Mucosa of stomach (tissue), 1 donor: ENCODE results near the gene SPECC1.
"Not testable (repeated sequence)": the region's sequence is repeated elsewhere in the genome, so short reads cannot be mapped to it uniquely, and the experiment has no call there.

Experiments used
- H3K27me3 ChIP-seq: one replicate; pipeline ENCODE4 v1.7.0; 2013; ENCODE audit warnings: mild to moderate bottlenecking, low read length; ENCODE audit not compliant: control insufficient read depth, insufficient read depth
- H3K36me3 ChIP-seq: one replicate; pipeline ENCODE4 v1.7.0; 2013; ENCODE audit warnings: low read length; ENCODE audit not compliant: control insufficient read depth, insufficient read depth
- H3K4me1 ChIP-seq: one replicate; pipeline ENCODE4 v1.7.0; 2013; ENCODE audit warnings: mild to moderate bottlenecking, low read length; ENCODE audit not compliant: control insufficient read depth, insufficient read depth
- H3K4me3 ChIP-seq: one replicate; pipeline ENCODE4 v1.7.0; 2013; ENCODE audit warnings: low read length
- H3K9ac ChIP-seq: one replicate; pipeline ENCODE4 v1.7.0; 2013; ENCODE audit warnings: mild to moderate bottlenecking, low read length, moderate library complexity
- H3K9me3 ChIP-seq: one replicate; pipeline ENCODE4 v1.7.0; 2013; ENCODE audit warnings: mild to moderate bottlenecking, low read length, moderate library complexity; ENCODE audit not compliant: control insufficient read depth
- donor health status: Pancreatic carcinoma.

SPECC1 gene

DNA sequence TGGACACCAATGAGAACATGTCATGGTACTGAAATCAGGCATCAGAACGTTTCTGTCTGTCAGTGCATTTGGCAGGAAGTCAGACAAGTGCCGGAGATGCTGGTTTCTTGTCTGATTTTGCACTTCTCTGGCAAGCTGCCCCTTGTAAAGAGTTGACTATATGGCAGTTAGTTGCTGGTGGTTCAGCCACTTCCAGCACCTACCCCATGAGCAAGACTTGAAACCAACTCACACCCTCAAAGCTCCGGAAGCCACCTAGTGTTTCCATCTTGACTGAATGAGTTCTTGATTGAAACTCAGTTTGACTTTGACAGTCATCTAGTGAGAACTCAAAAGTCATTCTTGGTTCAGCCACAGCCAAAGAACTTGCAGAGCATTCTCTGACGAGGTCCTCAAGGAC, 225.1 kb downstream of the SPECC1 start:
- H3K9me3 ChIP-seq: no peaks in the 10 kb centered on the region
- no peaks in the 10 kb centered on the region for H3K4me1 ChIP-seq
- H3K36me3 ChIP-seq: no peaks in the 10 kb centered on the region
- no peak overlapping the region for H3K9ac ChIP-seq
- H3K27me3 ChIP-seq: no peaks in the 10 kb centered on the region
- H3K4me3 ChIP-seq: no peak overlapping the region

DNA sequence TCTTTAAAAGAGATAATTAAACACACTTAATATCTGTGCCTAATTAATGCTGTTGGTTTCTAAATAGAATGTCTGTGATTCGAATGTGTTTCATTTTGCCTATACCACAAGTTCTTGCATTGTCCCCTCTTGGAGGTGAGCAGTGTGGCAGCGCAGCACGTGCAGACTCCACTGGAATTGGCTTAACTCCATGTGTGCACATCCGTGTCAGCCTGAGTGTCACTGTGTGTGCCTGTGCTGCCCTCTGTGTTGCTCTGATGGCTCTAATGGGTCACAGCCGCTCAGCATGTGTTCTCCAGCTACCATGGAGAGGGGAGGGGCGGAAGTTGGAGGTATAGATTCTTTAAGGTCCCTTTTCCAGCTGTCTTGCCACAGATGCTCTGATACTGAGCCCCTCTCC, 226.6 kb downstream of the SPECC1 start:
- no peak overlapping the region for H3K9ac ChIP-seq
- no peaks in the 10 kb centered on the region for H3K4me1 ChIP-seq
- H3K27me3 ChIP-seq: no peaks in the 10 kb centered on the region
- H3K9me3 ChIP-seq: no peaks in the 10 kb centered on the region
- no peak overlapping the region for H3K4me3 ChIP-seq
- H3K36me3 ChIP-seq: no peaks in the 10 kb centered on the region

DNA sequence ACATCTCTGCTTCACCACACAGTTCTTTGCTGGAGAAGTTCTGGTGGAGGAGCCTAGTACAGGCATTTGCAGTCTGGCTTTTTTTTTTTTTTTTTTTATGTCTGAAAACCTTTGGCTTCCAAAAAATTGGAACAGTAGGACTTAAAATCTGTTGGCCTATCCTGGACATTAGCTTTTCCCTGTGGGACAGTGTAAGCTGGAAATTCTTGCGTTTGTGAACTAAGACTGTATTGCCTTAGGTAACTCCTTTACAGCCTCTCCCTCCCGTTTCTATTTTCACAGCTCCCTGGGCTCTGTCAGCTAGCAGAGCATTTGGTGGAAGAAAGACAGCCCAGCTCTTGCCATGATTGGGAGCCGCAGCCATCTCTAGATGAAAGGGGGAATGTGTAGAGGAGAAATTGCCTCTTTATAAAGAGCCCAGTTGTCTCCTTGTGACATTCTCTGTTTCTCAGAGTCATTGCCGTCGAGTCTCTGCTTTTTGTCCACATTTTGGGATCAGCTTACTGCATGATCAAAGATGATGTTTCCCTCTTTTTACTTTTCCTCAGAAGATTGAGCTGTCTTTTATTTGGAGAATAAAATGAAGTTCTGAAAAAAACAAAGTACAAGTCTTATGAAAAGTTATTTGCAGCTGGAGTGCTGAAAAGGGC, 227.5 kb downstream of the SPECC1 start:
- Histone ChIP-seq H3K4me3 (no peak overlapping the region), H3K36me3 (no peaks in the 10 kb centered on the region), H3K9ac (no peak overlapping the region), H3K9me3 (no peaks in the 10 kb centered on the region), H3K27me3 (no peaks in the 10 kb centered on the region), H3K4me1 (peaks cover 1% of the 10 kb centered on the region)

DNA sequence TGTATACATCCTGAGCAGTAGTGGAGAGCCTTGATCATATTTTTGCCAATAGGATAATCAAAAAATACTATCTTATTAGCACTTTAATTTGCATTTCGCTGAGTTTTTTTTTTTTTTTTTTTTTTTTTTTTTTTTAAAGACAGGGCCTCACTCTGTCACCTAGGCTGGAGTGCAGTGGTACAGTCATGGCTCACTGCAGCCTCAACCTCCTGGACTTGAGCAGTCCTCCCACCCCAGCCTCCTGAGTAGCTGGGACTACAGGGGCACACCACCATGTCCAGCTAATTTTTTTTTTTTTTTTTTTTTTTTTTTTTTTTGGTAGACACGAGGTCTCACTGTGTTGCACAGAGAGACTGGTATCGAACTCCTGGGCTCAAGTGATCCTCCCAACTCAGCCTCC, 230.6 kb downstream of the SPECC1 start:
- H3K27me3 ChIP-seq: not testable (repeated sequence)

DNA sequence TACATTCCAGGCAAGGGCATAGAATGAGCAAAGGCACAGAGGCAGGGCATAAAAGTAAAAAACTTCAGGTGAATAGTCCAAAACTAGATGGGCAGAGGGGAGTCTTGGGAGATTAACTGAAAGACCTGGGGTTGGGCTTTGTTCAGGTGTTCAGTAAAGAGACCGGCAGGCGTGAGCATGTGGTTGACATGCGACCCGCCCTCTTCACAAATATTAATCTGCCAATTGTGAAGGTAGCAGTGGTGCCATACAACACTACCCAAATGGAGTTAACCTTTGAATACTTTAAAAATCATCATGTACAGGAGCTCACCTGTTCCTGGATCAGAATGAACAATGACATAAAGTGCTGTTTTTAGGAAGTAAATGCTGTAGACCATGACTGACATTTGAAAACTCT, 232.7 kb downstream of the SPECC1 start:
- Histone ChIP-seq H3K36me3 (no peaks in the 10 kb centered on the region), H3K9ac (no peak overlapping the region), H3K9me3 (no peaks in the 10 kb centered on the region), H3K4me3 (no peak overlapping the region), H3K27me3 (no peaks in the 10 kb centered on the region), H3K4me1 (peaks cover 7% of the 10 kb centered on the region)

More for the DNA sequence above, 230.6 kb downstream of the SPECC1 start:
- H3K4me1 ChIP-seq, H3K9ac ChIP-seq, H3K36me3 ChIP-seq, H3K4me3 ChIP-seq, H3K9me3 ChIP-seq: not testable (repeated sequence)

DNA sequence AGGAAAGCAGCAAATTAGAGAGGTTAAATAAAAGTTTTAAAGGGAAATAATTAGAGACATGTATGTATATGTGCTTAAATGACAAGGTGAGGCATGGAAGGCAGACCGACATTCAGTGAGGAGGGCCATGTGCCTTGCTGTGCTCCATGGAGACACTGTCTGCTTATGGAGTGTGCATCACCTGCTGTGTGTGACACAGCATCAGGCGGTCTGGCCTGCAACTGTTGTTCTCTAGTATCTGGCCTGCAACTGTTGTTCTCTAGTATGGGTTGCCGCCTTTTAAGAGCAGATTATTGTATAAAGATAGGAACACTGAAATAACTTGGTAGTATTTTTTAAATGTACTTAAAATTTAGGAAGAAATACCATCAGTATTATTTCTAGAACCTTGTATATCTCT, 233.1 kb downstream of the SPECC1 start:
- no peaks in the 10 kb centered on the region for H3K9me3 ChIP-seq
- H3K36me3 ChIP-seq: no peaks in the 10 kb centered on the region
- peaks cover 7% of the 10 kb centered on the region for H3K4me1 ChIP-seq
- no peaks in the 10 kb centered on the region for H3K27me3 ChIP-seq
- no peak overlapping the region for H3K9ac ChIP-seq
- no peak overlapping the region for H3K4me3 ChIP-seq

DNA sequence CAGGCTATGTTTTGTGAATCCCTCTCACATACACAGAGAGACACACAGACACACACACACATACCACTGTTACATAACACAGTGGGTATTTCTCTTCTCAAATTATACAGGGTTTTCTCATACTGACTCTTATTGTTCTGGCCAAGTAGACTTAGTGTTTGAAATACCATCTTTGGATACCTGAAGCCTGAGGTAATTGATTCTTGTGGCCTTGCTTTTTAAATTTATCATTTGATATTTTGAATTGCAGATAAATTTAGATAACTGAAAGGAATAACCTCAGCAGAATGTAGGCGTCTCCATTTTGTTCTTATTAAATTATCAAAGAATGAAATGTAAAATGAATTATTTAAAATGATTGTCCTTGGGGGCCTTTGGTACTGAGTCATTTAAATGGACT, 234.4 kb downstream of the SPECC1 start:
- Histone ChIP-seq H3K4me1 (peaks cover 7% of the 10 kb centered on the region), H3K36me3 (no peaks in the 10 kb centered on the region), H3K9me3 (no peaks in the 10 kb centered on the region), H3K4me3 (no peak overlapping the region), H3K27me3 (no peaks in the 10 kb centered on the region), H3K9ac (no peak overlapping the region)

DNA sequence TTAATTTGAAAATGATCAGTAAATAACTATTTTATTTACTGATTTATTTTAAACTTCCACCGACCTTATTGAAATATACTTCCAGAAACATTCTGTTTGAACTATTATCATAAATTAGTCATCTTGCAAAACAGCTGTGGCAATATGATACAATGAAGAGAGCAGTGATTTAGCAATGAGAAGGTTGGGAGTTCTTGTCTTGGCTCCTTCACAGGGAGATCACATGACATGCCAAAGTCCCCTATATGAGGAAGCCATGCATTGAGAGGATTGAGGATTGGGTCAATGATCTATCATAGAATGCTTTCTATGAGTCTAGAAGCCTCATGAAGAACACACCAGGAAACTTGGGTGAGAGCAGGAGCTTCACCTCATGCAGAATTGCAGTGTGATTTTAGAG, 235.5 kb downstream of the SPECC1 start:
- H3K9ac ChIP-seq: no peak overlapping the region
- no peaks in the 10 kb centered on the region for H3K36me3 ChIP-seq
- peaks cover 7% of the 10 kb centered on the region for H3K4me1 ChIP-seq
- H3K4me3 ChIP-seq: no peak overlapping the region
- H3K27me3 ChIP-seq: no peaks in the 10 kb centered on the region
- no peaks in the 10 kb centered on the region for H3K9me3 ChIP-seq

DNA sequence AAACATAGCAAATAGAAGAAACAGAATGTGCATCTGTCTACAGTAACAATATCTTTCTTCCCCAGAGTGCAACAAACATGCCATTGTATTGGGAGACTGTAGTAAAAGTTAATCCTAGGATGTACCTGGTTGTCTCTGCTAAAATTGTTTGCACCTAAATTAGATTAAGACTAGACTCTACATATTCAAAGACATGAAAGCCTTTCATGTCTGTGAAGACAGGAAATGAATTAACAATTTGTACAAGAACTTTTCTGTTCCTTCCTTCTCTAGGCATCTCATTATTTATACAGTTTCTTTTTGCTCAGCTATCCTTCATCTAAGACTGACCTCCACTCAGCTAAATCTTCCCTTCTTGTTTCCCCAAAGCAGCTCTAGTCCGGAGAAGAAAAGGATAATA, 237.5 kb downstream of the SPECC1 start:
- H3K4me3 ChIP-seq: no peak overlapping the region
- H3K9me3 ChIP-seq: no peaks in the 10 kb centered on the region
- H3K36me3 ChIP-seq: no peaks in the 10 kb centered on the region
- no peaks in the 10 kb centered on the region for H3K27me3 ChIP-seq
- H3K4me1 ChIP-seq: peaks cover 6% of the 10 kb centered on the region
- H3K9ac ChIP-seq: no peak overlapping the region

DNA sequence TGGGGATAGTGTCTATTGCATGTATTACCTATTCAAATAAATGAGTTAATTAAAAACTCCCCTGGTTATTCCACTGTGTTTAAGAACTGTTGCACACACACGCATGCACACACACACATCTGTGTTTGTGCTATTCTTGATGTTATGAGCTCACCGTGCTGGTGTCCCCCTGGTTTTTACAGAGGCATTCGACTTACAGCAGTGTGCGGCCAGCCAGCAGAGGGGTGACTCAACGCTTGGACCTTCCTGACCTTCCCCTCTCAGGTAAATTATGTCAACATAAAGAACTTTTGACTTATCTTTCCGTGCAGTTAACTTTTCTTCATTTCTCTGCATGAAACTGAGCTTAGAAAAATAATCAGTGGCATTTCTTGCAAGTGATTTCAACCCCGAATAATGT, 244.2 kb downstream of the SPECC1 start:
- no peaks in the 10 kb centered on the region for H3K27me3 ChIP-seq
- no peaks in the 10 kb centered on the region for H3K9me3 ChIP-seq
- no peak overlapping the region for H3K4me3 ChIP-seq
- no peaks in the 10 kb centered on the region for H3K4me1 ChIP-seq
- no peak overlapping the region for H3K9ac ChIP-seq
- H3K36me3 ChIP-seq: no peaks in the 10 kb centered on the region

DNA sequence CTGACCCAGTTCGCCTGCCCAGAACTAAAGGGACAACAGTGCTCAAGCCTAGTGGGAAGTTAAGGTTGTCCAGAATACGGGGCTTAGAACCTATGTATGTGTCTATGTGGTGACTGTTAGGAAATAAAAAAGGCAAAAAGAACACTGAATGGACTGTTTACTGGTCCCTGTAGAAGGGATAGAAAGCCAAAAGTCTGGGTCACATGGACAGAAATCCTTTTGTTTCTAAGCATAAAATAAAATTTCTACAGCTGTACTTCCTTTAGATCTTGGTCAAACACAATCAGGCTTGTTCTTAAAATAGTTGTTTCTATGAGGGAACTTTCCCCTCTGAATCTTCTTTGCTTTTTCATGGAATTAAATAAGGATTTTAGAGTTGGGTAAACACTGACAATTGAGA, 245.4 kb downstream of the SPECC1 start:
- no peaks in the 10 kb centered on the region for H3K9me3 ChIP-seq
- no peaks in the 10 kb centered on the region for H3K4me1 ChIP-seq
- no peak overlapping the region for H3K4me3 ChIP-seq
- no peaks in the 10 kb centered on the region for H3K27me3 ChIP-seq
- H3K36me3 ChIP-seq: no peaks in the 10 kb centered on the region
- no peak overlapping the region for H3K9ac ChIP-seq

DNA sequence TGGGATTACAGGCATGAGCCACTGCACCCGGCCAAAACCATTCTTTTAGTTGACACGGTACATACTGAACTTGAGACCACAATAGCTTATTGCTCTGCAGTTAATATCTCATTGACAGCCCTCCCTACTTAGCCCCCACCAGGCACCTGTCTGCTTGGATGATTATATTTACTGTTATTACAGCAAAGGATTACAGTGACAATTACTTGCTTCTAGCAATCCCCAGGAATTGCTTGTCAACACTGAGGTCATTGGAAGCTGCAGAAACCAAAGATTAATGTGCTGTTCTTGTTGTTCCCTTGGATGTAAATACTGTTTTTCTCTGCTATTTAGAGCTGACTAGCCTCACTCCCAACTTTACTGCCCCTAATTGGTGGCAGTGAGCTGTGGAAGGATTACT, 247.0 kb downstream of the SPECC1 start:
- Histone ChIP-seq H3K36me3 (no peaks in the 10 kb centered on the region), H3K4me1 (no peaks in the 10 kb centered on the region), H3K9me3 (no peaks in the 10 kb centered on the region), H3K9ac (no peak overlapping the region), H3K27me3 (no peaks in the 10 kb centered on the region), H3K4me3 (no peak overlapping the region)

DNA sequence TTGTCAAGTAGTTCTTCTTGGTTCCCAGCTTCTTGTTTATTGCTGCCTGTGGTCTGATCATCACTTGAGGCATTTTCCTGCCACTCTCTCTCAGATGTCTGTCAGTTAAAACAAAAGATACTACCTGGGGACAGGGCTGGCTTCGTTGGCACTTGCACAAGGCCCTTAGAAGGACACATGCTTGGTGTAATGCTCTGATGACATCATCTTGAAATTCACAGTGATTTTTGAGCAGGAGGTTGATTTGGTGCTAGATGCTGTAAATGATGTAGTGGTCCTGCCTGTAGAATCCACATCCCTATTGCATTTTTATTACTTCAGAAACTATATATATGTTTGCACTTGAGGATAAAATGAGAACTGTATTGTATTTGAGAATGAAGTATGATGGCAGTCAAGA, 247.8 kb downstream of the SPECC1 start:
- H3K27me3 ChIP-seq: no peaks in the 10 kb centered on the region
- H3K36me3 ChIP-seq: no peaks in the 10 kb centered on the region

More for the DNA sequence above, 247.8 kb downstream of the SPECC1 start:
- Histone ChIP-seq H3K4me1 (no peaks in the 10 kb centered on the region), H3K4me3 (no peak overlapping the region), H3K9ac (no peak overlapping the region), H3K9me3 (no peaks in the 10 kb centered on the region)
